Activated gamma-delta T cell (primary cell): ENCODE measurements around the gene TMEM129.

Source experiments
- DNase-seq: peaks from one replicate; lab custom pipeline; 2025; lab: John Stamatoyannopoulos, UW
- total RNA-seq, 2 donors: gene quantifications; one replicate each; lab custom pipeline; 2026; lab: John Stamatoyannopoulos, UW

The TMEM129 gene, protein sequence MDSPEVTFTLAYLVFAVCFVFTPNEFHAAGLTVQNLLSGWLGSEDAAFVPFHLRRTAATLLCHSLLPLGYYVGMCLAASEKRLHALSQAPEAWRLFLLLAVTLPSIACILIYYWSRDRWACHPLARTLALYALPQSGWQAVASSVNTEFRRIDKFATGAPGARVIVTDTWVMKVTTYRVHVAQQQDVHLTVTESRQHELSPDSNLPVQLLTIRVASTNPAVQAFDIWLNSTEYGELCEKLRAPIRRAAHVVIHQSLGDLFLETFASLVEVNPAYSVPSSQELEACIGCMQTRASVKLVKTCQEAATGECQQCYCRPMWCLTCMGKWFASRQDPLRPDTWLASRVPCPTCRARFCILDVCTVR
- 55.4 to 59.8 reads per million in 2 donors for total RNA-seq

DNA sequence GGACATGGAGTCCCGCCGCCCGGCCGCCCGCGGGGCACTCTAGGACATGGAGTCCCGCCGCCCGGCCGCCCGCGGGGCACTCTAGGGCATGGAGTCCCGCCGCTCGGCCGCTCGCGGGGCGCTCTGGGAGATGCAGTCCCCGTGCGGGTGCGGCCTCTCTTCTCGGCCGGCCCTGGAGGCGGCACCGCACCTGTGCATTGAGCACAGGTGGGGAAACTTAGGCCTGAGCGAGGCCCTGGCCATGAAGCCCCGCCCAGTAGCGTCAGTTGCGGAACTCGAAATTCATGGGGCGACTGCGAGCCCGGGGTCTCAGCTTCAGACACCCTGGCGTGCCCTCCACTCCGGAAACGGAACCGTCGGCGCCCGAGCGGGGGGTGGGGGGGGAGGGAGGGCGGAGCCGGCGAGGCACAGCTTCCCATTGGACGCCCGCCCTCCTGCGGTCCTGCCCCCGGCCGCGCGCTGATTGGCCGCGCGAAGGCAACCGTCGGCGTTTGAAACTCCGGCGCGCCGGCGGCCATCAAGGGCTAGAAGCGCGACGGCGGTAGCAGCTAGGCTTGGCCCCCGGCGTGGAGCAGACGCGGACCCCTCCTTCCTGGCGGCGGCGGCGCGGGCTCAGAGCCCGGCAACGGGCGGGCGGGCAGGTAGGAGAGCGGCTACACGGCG is at the start of gene TMEM129, which contains the start of gene TACC3:
TSS of gene TMEM129 (minus strand) at position 321 of the 663 bp plus-strand sequence. CDS start 486 bp downstream, outside the sequence.
TSS of gene TACC3 (plus strand) at position 519 of the 663 bp plus-strand sequence. CDS start 1,901 bp downstream, outside the sequence.
- peak; percentile 88 for DNase-seq

DNA sequence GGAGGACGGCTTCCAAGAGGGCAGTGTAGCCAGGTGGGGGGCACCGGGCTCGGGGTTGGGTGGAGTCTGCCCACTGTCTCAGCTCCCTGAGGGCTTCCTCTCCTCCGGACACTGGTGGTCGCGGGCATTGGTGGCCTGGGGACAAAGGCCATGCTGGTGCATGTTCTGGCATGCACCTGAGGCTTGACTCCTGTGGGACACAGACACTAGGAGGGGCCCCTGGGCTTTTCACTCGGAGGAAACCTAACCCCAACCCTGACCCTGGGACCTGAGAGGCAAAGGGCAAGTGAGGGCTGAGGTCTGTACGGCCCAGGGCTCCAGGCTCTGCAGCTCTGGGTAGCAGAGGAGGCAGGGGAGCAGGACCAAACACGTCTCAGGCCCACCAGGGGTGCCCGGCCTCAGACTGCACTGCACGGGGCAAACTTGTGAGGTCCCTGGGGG is 49.7 kb upstream of the TMEM129 start:
- no peak for DNase-seq

DNA sequence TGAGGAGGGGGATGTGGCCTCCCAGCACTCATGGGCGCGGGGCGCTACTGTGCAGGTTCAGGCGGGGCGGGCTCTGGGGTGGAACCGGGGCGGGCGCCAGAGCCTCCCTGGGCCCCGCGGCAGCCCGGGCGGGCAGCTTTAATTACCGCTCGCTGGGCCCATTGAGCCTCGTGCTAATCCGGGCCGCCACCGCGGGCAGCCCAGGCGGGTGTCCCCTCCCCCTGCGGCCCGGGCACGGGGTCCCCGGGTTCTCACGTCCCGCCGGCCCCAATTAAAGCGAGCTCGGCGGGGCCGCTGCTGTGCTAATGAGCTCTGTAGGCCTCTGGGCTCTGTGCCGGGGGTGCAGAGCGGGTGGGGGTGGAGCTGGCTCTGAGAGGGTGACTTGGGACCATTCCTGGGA is 49.1 kb upstream of the TMEM129 start:
- no peak for DNase-seq

DNA sequence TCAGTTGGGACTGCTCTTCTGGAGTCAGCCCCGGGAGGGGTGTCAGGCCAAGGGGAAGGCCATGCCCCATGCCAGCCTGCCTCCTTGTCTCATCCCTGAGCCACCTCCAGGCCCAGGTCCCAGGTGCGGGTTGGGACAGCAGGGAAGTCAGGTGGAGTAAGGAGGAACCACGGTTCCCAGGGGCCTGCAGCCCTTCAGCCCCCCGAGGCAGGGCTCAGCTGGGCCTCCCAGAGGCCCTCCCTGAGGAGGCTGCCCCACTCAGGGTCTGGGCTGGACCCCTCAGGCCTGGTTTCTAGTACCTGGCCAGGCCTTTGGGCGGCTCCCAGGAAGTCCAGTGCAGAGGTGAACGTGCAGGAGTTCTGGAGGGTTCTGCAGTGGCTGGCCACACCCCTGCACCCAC is 48.6 kb upstream of the TMEM129 start:
- no peak for DNase-seq

DNA sequence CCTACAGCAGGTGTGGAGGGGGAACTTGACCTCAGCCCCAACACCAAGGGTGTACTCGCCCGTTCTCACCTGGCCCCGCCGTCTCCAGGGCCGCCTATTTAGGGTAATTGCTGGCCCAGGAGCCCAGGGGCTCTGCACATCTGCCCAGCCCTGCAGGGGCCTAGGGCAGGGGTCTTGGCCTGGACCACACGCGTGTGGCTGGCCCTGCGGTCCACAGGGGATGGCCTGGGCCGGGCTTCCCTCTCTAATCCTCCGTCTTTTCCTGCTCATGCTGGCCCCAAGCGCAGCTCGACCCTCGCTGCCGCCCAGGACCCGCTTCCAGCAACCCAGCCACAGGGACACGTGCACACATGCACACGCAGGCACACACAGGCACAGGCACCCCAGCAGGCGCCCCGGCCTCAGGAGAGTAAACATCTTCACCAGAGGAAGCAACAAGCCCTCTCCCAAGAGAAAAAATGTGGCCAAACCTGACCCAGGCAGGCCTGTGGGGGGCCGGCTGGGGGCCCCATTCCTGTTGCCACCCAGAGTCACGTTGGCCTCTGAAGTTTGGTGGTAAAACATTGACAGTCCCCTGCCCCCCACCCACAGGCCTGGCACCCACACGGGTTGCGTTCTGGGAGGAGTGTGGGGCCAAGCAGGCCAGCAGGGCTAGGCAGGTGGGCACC is 47.4 kb upstream of the TMEM129 start:
- no peak for DNase-seq

DNA sequence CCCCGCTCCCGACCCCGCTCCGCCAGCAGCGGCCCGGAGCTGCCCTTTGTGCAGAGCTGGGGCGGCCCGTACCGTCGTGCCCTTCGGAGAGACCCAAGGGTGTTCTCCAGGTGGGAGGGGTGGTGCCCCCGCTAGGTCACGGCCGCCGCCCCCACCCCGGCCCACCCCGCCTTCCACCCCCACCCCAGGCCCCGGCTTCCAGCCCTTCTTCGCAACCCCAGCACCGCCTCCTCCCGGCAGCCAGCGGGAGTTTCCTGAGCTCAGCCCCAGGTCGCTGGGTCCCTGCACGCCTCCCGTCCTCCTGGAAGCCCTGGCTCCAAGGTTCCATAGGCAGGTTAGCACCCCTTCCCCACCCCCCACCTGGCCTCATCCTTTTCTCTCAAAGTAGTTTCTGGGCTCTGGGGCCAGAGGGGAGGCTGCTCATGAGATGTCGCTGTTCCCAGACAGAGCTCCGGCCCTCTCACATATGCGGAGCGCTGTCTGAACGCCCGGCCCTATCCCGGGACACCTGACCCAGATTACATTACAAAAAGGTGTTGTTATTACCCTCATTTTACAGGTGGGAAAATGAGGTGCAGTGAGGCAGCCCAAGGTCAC is 46.7 kb upstream of the TMEM129 start:
- DNase-seq, result no peak

DNA sequence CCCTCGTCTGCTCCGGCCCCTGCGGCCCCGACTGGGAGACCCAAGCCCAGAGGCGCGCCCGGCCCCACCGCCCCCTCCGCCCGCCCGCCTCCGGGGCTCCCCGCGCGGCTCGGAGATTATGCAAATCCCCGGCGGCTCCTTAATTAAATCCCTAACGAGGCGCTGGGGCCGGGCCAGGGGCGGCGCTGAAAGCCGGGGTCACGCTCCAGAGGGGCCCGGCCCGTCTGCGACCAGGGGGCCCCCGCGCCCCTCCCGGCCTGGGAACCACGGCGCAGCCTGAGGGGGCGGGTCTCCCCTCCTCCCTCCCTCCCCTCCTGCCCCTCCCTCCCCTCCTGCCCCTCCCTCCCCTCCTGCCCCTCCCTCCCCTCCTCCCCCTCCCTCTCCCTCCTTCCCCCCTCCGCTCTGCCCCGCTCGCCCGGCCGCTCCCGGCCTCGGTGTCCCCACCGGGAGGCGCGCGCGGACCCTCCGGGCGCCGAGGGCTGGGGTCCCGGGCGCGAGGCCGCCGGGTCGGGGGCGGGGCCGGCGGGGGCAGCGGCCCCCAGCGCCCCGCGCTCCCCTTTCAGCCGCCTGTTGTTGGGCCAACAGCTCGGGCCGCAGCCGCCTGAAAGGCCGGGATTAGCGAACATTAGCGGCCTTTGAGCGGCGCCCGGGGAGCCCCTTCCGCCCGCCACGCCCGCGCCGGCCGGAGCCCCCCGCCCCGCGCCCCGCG is 46.1 kb upstream of the TMEM129 start:
- no peak for DNase-seq

DNA sequence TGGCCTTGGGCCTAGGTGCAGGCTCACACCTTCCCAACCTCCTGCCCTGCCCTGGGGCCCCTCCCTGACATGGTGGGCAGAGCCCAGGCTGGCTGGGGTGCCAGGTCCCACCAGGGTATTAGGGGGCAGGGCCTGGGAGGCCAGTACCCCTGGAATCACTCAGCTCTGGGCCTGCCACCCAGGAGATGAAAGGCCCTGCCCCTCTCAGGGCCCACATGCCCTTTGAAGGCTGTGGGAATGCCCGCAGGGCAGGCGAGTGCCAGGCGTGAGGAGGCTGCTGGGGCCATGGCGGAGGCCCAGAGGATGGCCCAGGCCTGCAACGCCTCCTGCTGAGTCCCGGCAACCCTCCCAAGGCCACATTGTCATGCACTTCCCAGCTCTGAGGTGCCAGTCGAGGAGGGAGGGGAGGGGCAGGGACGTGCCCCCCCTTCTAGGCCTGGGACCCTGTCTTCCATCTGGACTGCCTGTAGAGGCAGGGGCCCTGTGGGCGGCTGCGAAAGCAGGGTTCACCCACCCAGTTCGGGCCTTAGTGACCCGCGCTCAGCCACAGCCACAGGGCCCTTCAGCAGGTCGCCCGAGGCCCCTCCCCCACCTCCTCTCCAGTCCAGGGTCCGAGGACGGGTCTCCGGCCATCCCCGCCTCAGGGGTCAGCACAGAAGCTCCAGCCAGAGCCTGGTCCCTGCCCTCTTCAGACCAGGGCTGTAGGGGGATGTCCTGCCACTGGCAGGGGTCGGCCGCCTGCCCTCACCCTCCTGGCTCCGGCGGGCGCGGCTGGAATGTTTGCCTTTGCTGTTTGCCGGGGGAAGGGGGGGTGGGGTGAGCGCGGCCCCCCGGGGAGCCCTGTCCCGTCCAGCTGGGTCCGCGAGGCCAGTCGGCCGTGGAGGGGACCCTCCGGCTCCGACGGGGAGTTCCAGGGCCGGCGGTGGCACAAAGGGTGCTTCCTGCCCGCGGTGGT is 45.3 kb upstream of the TMEM129 start:
- DNase-seq, result no peak

DNA sequence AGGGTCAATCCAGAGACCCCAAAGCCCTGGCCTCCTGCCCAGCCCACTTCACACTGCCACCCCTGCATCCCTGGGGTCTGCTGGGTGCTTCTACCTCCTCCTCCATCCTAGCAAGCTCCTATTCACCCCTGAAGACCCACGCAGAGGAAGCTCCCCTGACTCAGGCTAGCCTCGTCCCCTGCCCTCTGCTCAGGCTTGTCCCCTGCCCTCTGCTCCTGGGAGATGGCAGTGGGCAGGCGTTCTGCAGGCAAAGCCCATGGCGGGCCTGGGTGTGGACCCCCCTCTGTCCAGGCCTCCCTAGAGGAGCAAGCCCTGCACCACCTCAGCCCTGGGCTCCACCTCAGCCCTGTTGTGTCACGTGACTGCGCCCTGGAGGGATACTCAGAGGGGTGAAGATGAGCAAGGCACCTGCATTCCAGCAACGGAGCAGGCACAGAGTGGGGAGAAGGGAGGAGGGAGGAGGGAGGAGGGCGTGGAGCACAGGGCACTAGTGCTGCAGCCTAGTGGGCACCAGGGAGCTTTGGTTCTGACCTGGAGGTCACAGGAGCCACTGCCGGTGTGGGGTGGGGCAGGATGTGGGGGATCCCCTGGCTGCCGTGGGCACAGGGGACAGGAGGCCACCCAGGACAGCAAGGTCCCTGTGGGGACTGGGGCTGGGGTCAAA is 44.4 kb upstream of the TMEM129 start:
- DNase-seq, result no peak

DNA sequence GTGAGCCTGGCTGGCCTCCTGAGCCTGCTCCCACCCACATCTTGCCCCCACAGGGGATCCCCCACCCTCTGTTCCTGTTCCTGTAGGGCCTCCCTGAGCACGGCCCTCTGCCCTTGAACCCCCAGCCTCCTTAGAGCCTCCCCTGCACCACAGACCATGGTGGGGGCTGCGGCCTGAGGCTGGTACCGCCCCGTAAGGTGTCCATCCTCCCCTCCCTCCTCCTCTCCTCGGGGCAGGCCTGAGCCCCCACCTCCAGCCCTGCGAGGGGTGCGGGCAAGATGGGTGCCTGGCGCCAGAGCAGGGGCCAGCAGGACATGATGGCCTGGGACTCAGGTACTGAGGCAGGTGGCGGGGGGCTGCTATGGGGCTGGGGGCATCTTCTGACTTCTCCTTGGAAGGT is 43.5 kb upstream of the TMEM129 start:
- no peak for DNase-seq

DNA sequence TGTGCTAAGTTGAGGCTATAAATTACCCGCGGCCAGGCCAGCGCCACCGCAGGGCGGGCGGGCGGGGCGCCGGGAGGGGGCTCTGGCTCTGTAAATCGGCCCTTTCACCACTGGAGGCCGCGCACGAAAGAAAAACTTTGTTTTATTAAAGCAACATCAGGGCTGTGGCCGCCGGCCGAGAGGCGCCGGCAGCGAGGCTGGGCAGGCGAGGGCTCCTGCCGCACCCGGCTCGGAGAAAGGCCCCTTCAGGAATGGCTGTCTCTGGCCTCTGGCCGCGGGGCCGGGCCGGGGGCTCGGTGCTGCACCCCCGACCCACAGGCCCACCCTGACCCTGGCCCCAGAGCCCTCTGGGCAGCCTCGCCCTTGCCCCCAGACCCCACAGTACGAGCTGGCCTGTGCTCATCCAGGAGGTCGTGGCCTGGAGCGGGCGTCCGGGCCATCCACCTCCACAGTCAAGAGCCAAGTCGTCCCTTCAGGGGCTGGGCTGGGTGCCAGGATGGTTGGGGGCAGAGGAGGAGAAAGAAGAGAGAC is 42.5 kb upstream of the TMEM129 start:
- no peak for DNase-seq

DNA sequence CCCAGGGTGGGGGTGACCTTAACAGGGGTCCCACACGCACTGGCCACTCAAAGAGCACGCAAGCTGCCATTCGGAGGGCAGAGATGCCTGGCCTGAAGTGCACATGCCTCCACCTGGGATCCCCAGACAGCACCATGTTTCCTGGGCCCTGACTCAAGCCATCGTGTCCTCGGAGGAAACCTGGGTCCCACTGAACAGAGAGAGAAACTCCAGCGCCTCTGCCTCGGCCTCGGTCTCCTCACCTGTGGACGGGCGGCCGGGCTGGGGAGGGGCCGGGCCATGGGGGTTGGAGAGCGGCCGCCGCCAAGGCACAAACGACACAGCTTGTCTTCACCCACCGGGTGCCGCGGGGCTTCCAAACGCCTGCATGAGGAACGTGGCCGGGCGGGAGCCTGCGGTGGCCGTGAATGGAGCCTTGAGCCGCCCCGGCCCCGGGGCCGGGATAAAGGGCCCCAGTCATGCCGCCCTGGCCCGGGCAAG is 42.0 kb upstream of the TMEM129 start:
- DNase-seq, result no peak

DNA sequence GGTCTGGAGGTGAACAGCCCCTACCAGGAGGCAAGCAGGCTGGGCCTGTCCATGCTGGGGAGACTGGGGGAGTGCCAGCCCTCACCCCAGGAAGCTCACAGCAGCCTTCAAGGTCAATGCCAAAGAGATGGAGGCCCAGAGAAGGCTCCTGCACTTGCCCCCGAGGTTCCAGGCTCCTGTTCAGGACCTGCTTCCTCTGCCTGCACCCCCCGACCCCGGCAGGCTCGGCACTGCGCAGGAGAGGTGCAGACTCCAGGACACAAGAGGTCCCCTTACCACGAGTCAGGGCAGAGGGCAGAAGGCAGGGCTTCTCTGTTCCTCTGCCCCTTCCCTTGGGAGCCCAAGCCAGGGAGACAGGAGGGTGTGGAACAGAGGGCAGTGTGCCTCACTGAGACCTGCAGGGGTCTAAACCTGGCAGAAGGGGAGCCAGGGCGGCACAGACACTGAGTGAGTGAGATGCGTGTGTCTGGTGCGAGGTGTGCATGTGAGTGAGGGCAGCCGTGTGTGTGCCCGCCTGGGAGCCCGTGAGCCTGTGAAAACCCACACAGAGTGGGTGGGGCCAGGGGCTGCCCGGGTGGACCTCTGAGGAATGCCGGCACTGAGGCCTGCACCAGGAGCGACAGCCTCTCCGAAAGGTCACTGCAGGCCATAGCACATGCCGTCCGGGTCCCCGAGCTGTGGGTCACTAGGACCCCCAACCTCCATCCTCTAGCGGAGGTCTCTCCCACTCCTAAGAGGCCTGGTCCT is 41.3 kb upstream of the TMEM129 start:
- no peak for DNase-seq

DNA sequence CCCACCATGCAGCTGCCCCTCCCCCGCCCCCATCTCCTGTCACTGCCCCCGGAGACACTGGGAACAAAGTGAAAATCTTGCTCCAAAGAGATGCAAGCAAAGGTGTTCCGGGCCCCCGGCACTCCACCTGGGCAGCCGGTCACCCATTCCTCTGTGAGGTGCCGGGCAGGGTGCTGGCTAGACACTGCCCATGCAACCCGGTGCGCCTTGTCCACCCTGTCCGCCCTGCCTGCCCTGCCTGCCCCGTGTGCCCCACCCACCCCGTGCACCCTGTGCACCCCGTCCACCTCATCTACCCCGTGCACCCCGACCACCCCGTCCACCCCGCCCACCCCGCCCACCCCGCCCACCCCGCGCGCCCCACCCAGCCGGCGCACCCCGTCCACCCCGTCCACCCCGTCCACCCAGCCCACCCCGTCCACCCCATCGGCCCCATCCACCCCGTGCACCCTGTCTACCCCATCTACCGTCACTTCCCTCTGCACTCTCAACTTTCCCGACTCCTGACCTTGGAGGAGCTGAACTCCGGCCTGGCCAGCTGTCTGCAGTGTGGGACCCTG is 40.1 kb upstream of the TMEM129 start:
- DNase-seq, result no peak

DNA sequence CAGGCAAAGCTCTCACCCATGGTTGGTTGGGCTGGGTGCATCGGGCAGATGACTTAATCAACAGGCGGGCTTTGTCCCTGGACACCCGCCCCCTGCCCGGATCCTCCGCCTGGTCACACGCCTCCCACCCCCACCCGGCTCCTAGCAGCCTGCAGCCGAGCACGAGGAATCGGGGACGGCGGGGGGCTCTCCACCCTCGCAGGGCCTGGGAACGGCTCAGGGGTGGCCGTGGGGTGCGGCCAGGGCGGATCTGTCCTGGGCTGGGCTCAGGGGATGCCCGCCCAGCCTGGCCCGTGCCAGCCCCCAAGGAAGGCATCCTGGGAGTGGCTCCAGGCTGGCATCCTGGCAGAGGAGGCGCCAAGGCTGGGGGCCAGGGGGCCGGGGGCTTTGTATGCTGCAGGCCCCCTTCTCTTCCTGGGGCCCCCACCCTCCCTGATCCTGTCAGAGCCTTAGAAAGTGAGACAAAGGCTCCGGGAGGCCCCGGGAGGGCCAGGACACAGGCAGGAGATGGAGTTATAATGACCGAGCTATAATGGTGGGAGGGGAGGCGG is 39.5 kb upstream of the TMEM129 start:
- no peak for DNase-seq

DNA sequence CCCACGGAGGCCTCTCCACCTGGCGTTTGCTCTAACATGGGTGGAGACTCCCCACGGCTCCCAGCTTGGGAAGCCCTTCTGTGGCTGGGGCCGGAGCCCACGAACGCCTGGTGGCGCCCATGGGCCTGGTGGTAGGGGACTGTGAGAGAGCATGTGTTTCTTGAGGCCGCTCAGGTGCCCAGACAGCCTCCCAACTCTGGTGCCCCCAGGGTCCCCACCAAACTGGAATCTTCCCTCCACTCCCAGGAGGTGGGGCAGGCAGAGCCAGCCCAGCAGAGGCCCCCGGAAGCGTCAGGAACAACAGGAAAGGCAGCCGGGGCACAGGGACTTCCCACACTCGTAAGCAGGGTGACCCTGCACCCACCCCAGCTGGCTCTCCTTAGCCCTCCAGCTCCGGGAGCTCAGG is 38.7 kb upstream of the TMEM129 start:
- DNase-seq, result no peak

DNA sequence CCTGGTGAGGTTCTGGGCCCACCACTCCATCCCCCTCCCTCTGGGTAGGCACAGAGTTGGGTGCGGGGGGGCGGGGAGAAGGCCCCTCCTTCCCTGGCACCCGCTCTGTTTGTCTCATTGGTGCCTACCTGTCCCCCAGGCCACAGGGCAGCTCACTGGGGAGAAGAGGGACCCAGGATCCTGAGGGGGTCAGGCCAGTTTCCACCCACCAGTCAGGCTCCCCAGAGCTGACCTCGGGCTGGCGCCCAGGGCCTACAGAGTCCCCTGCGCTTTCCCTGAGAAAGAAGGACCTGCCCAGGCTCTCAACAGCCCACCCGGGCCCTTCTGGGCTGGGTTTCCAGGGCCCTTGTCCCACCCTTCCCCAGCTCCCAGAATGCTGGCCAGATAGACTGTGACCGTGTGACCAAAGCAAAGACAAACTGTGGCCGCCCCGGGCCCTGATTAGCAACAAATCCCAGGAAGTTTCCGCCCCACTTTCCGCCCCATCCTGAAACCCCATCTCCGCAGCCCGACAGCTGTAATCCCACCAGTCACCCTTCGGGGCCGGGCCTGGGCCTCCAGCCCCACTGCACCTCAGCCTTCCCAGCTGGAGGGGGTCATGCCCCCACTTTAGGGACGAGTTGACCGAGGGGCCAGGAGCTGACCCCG is 38.2 kb upstream of the TMEM129 start:
- DNase-seq, result no peak
